Measurements from ENCODE around the gene IDE.
A peak's percentile ranks its signal among the peaks of the same experiment; 100 is the strongest.
"Not testable (repeated sequence)": the region's sequence is repeated elsewhere in the genome, so short reads cannot be mapped to it uniquely, and the experiment has no call there.

The IDE gene

GRCh38 chr10:92573091-92573797, 649 bp downstream of the IDE start:
- H3K36me3 Mint-ChIP-seq (ENCODE audit: low read depth), result peaks cover 22% of the 10 kb centered on the region
- H3K9me3 Mint-ChIP-seq, result no peaks in the 10 kb centered on the region
- peak overlapping the region; percentile 86 for H3K4me3 Mint-ChIP-seq
- peaks cover 48% of the 10 kb centered on the region for H3K4me1 Mint-ChIP-seq (ENCODE audit: low read depth)
- no peaks in the 10 kb centered on the region for H3K27me3 Mint-ChIP-seq
- peak overlapping the region; percentile 76 for H3K27ac Mint-ChIP-seq

- H3K9me3 Mint-ChIP-seq, result no peaks in the 10 kb centered on the region
- peak overlapping the region; percentile 86 for H3K4me3 Mint-ChIP-seq
- no peaks in the 10 kb centered on the region for H3K27me3 Mint-ChIP-seq
- H3K4me1 Mint-ChIP-seq (ENCODE audit: low read depth), result peaks cover 55% of the 10 kb centered on the region
- H3K27ac Mint-ChIP-seq, result peak overlapping the region; percentile 76
- H3K36me3 Mint-ChIP-seq (ENCODE audit: low read depth), result peaks cover 27% of the 10 kb centered on the region
These were observed 1.4 kb downstream of the IDE start for GRCh38 chr10:92572362-92573090.

- Mint-ChIP-seq H3K27me3 (no peaks in the 10 kb centered on the region), H3K4me1 (ENCODE audit: low read depth) (peaks cover 62% of the 10 kb centered on the region), H3K4me3 (peak overlapping the region; percentile 86), H3K27ac (no peak overlapping the region), H3K9me3 (no peaks in the 10 kb centered on the region), H3K36me3 (ENCODE audit: low read depth) (peaks cover 31% of the 10 kb centered on the region)
These were observed 2.2 kb downstream of the IDE start for GRCh38 chr10:92571649-92572048.

- peaks cover 53% of the 10 kb centered on the region for H3K4me1 Mint-ChIP-seq (ENCODE audit: low read depth)
- peaks cover 44% of the 10 kb centered on the region for H3K36me3 Mint-ChIP-seq (ENCODE audit: low read depth)
- H3K4me3 Mint-ChIP-seq, H3K27me3 Mint-ChIP-seq, H3K9me3 Mint-ChIP-seq, H3K27ac Mint-ChIP-seq: not testable (repeated sequence)
These were observed 4.2 kb downstream of the IDE start for GRCh38 chr10:92569663-92570062.

- H3K4me1 Mint-ChIP-seq (ENCODE audit: low read depth), result peaks cover 52% of the 10 kb centered on the region
- H3K4me3 Mint-ChIP-seq, result no peak overlapping the region
- H3K27me3 Mint-ChIP-seq, result no peaks in the 10 kb centered on the region
- H3K27ac Mint-ChIP-seq, result no peak overlapping the region
- H3K9me3 Mint-ChIP-seq, result no peaks in the 10 kb centered on the region
- peaks cover 46% of the 10 kb centered on the region for H3K36me3 Mint-ChIP-seq (ENCODE audit: low read depth)
These were observed 4.8 kb downstream of the IDE start for GRCh38 chr10:92569071-92569470.

- Mint-ChIP-seq H3K9me3 (no peaks in the 10 kb centered on the region), H3K27ac (peak overlapping the region; percentile 26), H3K4me1 (ENCODE audit: low read depth) (peaks cover 52% of the 10 kb centered on the region), H3K27me3 (no peaks in the 10 kb centered on the region), H3K4me3 (no peak overlapping the region), H3K36me3 (ENCODE audit: low read depth) (peaks cover 49% of the 10 kb centered on the region)
These were observed 5.8 kb downstream of the IDE start for GRCh38 chr10:92567952-92568600.

GRCh38 chr10:92562424-92562823, 11.5 kb downstream of the IDE start:
- Mint-ChIP-seq H3K36me3 (ENCODE audit: low read depth) (peaks cover 61% of the 10 kb centered on the region), H3K27ac (no peak overlapping the region), H3K27me3 (no peaks in the 10 kb centered on the region)

GRCh38 chr10:92559046-92559445, 14.8 kb downstream of the IDE start:
- H3K27me3 Mint-ChIP-seq, result no peaks in the 10 kb centered on the region
- no peak overlapping the region for H3K27ac Mint-ChIP-seq
- peaks cover 66% of the 10 kb centered on the region for H3K36me3 Mint-ChIP-seq (ENCODE audit: low read depth)
- no peak overlapping the region for H3K4me3 Mint-ChIP-seq
- H3K4me1 Mint-ChIP-seq (ENCODE audit: low read depth), result peaks cover 3% of the 10 kb centered on the region
- peaks cover 15% of the 10 kb centered on the region for H3K9me3 Mint-ChIP-seq

More at GRCh38 chr10:92562424-92562823, 11.5 kb downstream of the IDE start:
- Mint-ChIP-seq H3K4me1 (ENCODE audit: low read depth) (peaks cover 16% of the 10 kb centered on the region), H3K9me3 (peaks cover 10% of the 10 kb centered on the region), H3K4me3 (no peak overlapping the region)

- Mint-ChIP-seq H3K4me1 (ENCODE audit: low read depth) (peaks cover 5% of the 10 kb centered on the region), H3K4me3 (no peak overlapping the region), H3K36me3 (ENCODE audit: low read depth) (peaks cover 73% of the 10 kb centered on the region), H3K27me3 (no peaks in the 10 kb centered on the region), H3K27ac (no peak overlapping the region), H3K9me3 (peaks cover 13% of the 10 kb centered on the region)
These were observed 19.9 kb downstream of the IDE start for GRCh38 chr10:92553959-92554358.

- H3K36me3 Mint-ChIP-seq (ENCODE audit: low read depth), result peaks cover 65% of the 10 kb centered on the region
These were observed 21.6 kb downstream of the IDE start for GRCh38 chr10:92552310-92552709.

GRCh38 chr10:92550924-92551323, 23.0 kb downstream of the IDE start:
- Mint-ChIP-seq H3K4me3 (no peak overlapping the region), H3K4me1 (ENCODE audit: low read depth) (peaks cover 5% of the 10 kb centered on the region), H3K9me3 (peaks cover 13% of the 10 kb centered on the region), H3K36me3 (ENCODE audit: low read depth) (peaks cover 63% of the 10 kb centered on the region), H3K27ac (no peak overlapping the region), H3K27me3 (no peaks in the 10 kb centered on the region)

More at GRCh38 chr10:92552310-92552709, 21.6 kb downstream of the IDE start:
- Mint-ChIP-seq H3K27me3 (no peaks in the 10 kb centered on the region), H3K9me3 (peaks cover 13% of the 10 kb centered on the region), H3K27ac (no peak overlapping the region), H3K4me3 (no peak overlapping the region), H3K4me1 (ENCODE audit: low read depth) (peaks cover 5% of the 10 kb centered on the region)

- Mint-ChIP-seq H3K9me3 (no peaks in the 10 kb centered on the region), H3K4me3 (no peak overlapping the region), H3K4me1 (ENCODE audit: low read depth) (peaks cover 32% of the 10 kb centered on the region), H3K27ac (no peak overlapping the region), H3K27me3 (no peaks in the 10 kb centered on the region), H3K36me3 (ENCODE audit: low read depth) (peaks cover 45% of the 10 kb centered on the region)
These were observed 26.2 kb downstream of the IDE start for GRCh38 chr10:92547676-92548075.

- H3K27me3 Mint-ChIP-seq, result no peaks in the 10 kb centered on the region
- H3K9me3 Mint-ChIP-seq, result no peaks in the 10 kb centered on the region
- peaks cover 35% of the 10 kb centered on the region for H3K4me1 Mint-ChIP-seq (ENCODE audit: low read depth)
- H3K4me3 Mint-ChIP-seq, result no peak overlapping the region
- no peak overlapping the region for H3K27ac Mint-ChIP-seq
- H3K36me3 Mint-ChIP-seq (ENCODE audit: low read depth), result peaks cover 40% of the 10 kb centered on the region
These were observed 28.3 kb downstream of the IDE start for GRCh38 chr10:92545556-92545955.

- no peak overlapping the region for H3K4me3 Mint-ChIP-seq
These were observed 29.6 kb downstream of the IDE start for GRCh38 chr10:92544296-92544695.

GRCh38 chr10:92542458-92542857, 31.4 kb downstream of the IDE start:
- Mint-ChIP-seq H3K27ac (no peak overlapping the region), H3K4me3 (no peak overlapping the region), H3K36me3 (ENCODE audit: low read depth) (peaks cover 30% of the 10 kb centered on the region), H3K4me1 (ENCODE audit: low read depth) (peaks cover 35% of the 10 kb centered on the region), H3K9me3 (no peaks in the 10 kb centered on the region), H3K27me3 (no peaks in the 10 kb centered on the region)

More at GRCh38 chr10:92544296-92544695, 29.6 kb downstream of the IDE start:
- Mint-ChIP-seq H3K9me3 (no peaks in the 10 kb centered on the region), H3K27ac (no peak overlapping the region), H3K36me3 (ENCODE audit: low read depth) (peaks cover 36% of the 10 kb centered on the region), H3K4me1 (ENCODE audit: low read depth) (peaks cover 35% of the 10 kb centered on the region), H3K27me3 (no peaks in the 10 kb centered on the region)

All from stimulated activated naive CD8-positive, alpha-beta T cell treated with anti-CD3 and anti-CD28 coated beads, Interleukin-15, Interleukin-2, amounts not matched to agents 100 ng/mL and 50 ng/mL, for 24 hours (primary cell).